ENCODE results near the gene CBX7. TPM values are rescaled to one million over a fixed set of nuclear protein-coding genes. Genes with fewer than 3 reads are reported as not detected.

Gene CBX7
- total and polyA plus RNA-seq, 2 of the 8 experiments (the other 6 are each of a cell fraction or from before 2014, with no cell fraction given), result 6.9 to 8.7 TPM

DNA sequence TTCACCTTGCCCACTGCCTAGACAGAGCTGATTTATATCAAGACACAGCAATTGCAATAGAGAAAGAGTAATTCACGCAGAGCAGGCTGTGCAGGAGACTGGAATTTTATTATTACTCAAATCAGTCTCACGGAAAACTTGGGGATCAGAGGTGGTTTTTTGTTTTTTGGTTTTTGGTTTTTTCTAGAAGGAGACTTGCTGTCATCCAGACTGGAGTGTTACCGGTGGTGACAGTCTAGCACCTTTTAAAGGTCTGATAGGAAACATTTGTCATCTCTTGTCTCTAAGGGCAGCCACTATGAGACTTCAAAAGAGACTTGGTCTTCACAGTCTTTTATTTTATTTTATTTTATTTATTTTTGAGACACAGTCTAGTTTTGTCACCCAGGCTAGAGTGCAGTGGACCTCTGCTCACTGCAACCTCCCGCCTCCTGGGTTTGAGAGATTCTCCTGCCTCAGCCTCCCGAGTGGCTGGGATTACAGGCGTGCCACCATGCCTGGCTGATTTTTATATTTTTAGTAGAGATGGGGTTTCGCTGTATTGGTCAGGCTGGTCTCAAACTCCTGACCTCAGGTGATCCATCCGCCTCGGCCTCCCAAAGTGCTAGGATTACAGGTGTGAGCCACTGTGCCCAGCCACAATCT is 36.4 kb downstream of the CBX7 start:
- Histone ChIP-seq H2BK5ac (ENCODE audit: low read depth, low read length) (no peak overlapping the region), H4K91ac (replicated peaks; ENCODE audit: insufficient read length, low read length) (no peak overlapping the region), H3K23me2 (ENCODE audit: low read depth, low read length) (no peaks in the 10 kb centered on the region; the same call in 1 of the 2 replicates), H3K56ac (replicated peaks; ENCODE audit: insufficient read length, low read depth, low read length) (no peak overlapping the region), H3K79me2 (ENCODE audit: control insufficient read depth in 1 of 2, insufficient read depth in 2 of 2, low read length in 2 of 2) (no peaks in the 10 kb centered on the region), H3K4me2 (ENCODE audit: insufficient read depth in 1 of 2, low read depth in 2 of 2, low read length in 2 of 2) (peak overlapping the region in 1 of 2 experiments; percentile 36; a peak in 2 of 4 replicates), H3K4me1 (replicated peaks in 1 of 4; ENCODE audit: control insufficient read depth in 3 of 4, insufficient read depth in 4 of 4, low read length in 3 of 4) (peaks cover 2 to 17% (median 7%) of the 10 kb centered on the region in 4 experiments; a peak in 4 of 7 replicates), H3K23ac (ENCODE audit: insufficient read length) (no peak overlapping the region), H4K20me1 (replicated peaks in 1 of 2; ENCODE audit: control insufficient read depth in 1 of 2, insufficient read depth in 2 of 2, low read length in 2 of 2) (no peaks in the 10 kb centered on the region), H3K36me3 (ENCODE audit: control insufficient read depth in 2 of 4, insufficient read depth in 4 of 4, low read length in 3 of 4) (no peaks in the 10 kb centered on the region), H3K79me1 (ENCODE audit: low read depth, low read length) (no peaks in the 10 kb centered on the region), H2AK5ac (ENCODE audit: low read depth, low read length) (no peak overlapping the region), H4K8ac (ENCODE audit: extremely low read depth, insufficient read depth, low read length) (no peak overlapping the region), H3K9me3 (ENCODE audit: insufficient read depth in 2 of 2, low read depth in 1 of 2, low read length in 1 of 2) (no peaks in the 10 kb centered on the region), H3K18ac (ENCODE audit: extremely low read depth, low read length) (no peak overlapping the region), H3K14ac (ENCODE audit: insufficient read length) (no peak overlapping the region), H3K27ac (ENCODE audit: low read depth, low read length) (no peak overlapping the region), H3K4ac (replicated peaks; ENCODE audit: insufficient read length, low read depth, low read length) (no peak overlapping the region), H2AFZ (ENCODE audit: low read length) (no peak overlapping the region), H2BK15ac (ENCODE audit: low read length) (no peak overlapping the region), H2BK12ac (ENCODE audit: low read depth, low read length) (no peak overlapping the region), H3K27me3 (replicated peaks in 1 of 4; ENCODE audit: control insufficient read depth in 3 of 4, extremely low read depth in 1 of 4, insufficient read depth in 3 of 4, low read length in 3 of 4) (no peaks in the 10 kb centered on the region; a peak in 1 of 7 replicates), H2BK20ac (ENCODE audit: low read length) (no peak overlapping the region), H3K9ac (replicated peaks in 1 of 4; ENCODE audit: extremely low read depth in 1 of 4, low read depth in 3 of 4, low read length in 3 of 4) (no peak overlapping the region), H2BK120ac (replicated peaks; ENCODE audit: low read depth, low read length) (no peak overlapping the region), H3K4me3 (ENCODE audit: extremely low read depth in 1 of 4, insufficient read depth in 2 of 4, low read depth in 3 of 4, low read length in 4 of 4) (no peak overlapping the region), H4K5ac (ENCODE audit: insufficient read length, low read depth, low read length) (no peak overlapping the region)
- 91% methylated on average over 9 of the region's 9 CpGs; no CpG with 5 or more reads in 1 of the 2 experiments for WGBS, 2 experiments (ENCODE audit: extremely low coverage in 1 of 2, insufficient coverage in 1 of 2, insufficient read length in 1 of 2, insufficient replicate concordance in 2 of 2, low coverage in 1 of 2, low lambda C conversion rate in 2 of 2, missing lambda C conversion rate in 1 of 2)
- DNase-seq (ENCODE audit: low read depth in 1 of 2, low spot score in 2 of 2) (no peak), FAIRE-seq (no peak)
- POLR2A ChIA-PET (ENCODE audit: partially characterized antibody), result no interaction called here
- CTCF ChIA-PET (ENCODE audit: partially characterized antibody), result interaction anchor here (1.1 to 2.4 kb wide), 4 partner anchors 17 to 175 kb away, joined by 3 to 10 read pairs (median 6); no protein-coding TSS in a partner anchor
- no peak for TF ChIP-seq RNF2 (IDR thresholded peaks at IDR 0.05; ENCODE audit: borderline replicate concordance, low read depth, low read length, missing control alignments, poor library complexity, severe bottlenecking)
